Glomerular visceral epithelial cell (primary cell): Measurements from ENCODE around the gene MAPKAP1.

Experiments
- DNase-seq: peaks from one replicate; pipeline ENCODE4 v3.0.0-alpha.2; 2016; ENCODE audit errors: extremely low spot score

The MAPKAP1 gene

GRCh38 chr9:125513668-125514413 lies 193.2 kb downstream of the MAPKAP1 start:
- DNase-seq: peak; percentile 83

DNA sequence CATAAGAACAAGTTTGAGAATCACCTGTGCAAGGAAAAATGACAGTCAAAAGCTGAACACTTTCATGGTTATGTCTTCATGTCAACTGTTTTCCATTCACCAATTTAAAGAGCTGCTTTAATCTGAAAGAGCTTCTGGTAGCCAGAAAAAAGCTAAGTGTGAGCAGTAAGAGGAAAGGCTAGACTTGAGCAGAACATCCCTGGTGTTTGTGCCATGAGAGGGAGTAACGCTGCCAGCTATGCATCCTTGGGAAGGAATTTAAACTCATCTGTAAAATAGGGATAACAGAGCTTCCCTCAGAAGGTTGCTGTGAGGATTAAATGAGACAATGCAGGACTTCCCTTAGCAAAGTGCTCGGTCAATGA lies 193.7 kb downstream of the MAPKAP1 start:
- DNase-seq: no peak

- DNase-seq: no peak
Observed at GRCh38 chr9:125511789-125512660, 195.0 kb downstream of the MAPKAP1 start.

- no peak for DNase-seq
Observed at GRCh38 chr9:125510980-125511379, 196.0 kb downstream of the MAPKAP1 start.

- no peak for DNase-seq
Observed at GRCh38 chr9:125509476-125509875, 197.5 kb downstream of the MAPKAP1 start.

DNA sequence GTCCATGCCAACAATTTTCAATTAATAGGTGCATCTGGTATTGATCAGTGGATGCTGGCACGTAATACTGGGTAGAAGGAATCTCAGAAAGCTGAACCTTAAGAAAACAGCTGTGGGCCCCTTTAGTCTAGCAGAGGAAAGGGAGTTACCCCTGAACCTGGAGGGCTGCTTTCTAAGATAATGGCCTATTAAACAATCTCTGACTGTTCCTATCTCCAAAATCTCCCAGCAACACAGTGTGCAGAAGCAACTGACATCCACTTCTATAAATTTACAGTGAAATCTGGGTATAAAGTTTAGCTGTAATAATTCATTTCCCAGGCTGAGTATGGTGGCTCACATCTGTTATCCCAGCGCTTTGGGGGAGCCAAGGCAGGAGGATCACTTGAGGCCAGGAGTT lies 198.8 kb downstream of the MAPKAP1 start:
- no peak for DNase-seq

DNA sequence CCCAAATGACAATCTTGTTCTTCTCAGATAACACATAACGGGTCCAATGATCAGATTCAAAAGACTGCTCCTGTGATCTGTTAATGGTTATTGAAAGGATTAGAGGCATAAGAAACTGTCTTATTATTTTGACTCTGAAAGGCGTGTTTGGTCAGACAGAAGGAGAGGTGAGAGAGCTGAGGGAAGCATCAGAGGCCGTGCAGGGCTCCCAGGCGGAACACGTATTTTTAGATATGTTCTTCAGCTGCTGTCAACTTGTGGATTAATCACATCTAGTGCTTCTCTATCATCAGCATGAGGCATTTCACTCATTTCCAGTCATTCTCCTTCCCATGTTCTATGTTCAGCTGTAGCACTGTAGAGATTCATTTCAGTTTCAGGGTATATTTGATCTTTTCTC lies 199.8 kb downstream of the MAPKAP1 start:
- no peak for DNase-seq

DNA sequence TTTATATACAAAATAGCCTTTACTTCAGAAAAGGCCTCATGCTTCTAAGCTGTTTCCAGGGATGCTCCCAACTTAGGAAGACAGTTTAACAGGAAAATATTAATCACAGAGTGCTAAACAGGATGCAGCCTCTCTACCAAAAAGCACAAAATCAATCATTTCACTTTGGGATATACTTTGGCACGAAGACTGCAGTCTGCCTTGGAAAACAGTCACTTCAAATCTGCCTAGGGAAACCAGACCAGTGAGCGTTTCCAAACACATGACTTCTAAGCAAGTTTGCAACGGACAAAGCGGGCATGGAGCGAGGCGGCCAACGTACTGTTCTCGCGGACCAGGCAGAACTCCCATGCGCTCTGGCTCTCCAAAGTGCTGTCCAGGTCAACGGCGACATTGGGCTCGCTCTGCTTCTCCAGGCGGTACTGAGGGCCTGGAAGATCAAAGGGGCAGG lies 201.0 kb downstream of the MAPKAP1 start:
- no peak for DNase-seq

GRCh38 chr9:125504616-125505015 lies 202.4 kb downstream of the MAPKAP1 start:
- DNase-seq: no peak

GRCh38 chr9:125497906-125498305 lies 209.1 kb downstream of the MAPKAP1 start:
- DNase-seq: no peak

DNA sequence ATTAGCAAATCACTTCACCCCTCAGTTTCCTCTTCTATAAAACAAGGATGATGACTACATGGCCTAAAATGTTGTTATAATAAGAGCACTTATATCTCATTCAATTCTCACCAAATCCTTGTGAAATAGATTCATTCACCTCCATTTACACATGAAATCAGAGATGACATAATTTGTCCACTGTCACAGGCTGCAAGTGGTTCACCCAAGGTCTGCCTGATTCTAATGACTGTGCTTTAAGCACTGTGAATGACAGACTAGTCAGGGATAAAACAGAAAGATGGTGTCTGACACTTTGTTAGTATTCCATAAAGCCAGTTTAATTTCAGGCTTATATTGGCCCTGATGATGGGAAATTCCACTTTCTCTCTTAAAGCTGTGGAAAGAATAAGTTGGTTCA lies 209.5 kb downstream of the MAPKAP1 start:
- no peak for DNase-seq

GRCh38 chr9:125496313-125496834 lies 210.6 kb downstream of the MAPKAP1 start:
- DNase-seq: no peak

DNA sequence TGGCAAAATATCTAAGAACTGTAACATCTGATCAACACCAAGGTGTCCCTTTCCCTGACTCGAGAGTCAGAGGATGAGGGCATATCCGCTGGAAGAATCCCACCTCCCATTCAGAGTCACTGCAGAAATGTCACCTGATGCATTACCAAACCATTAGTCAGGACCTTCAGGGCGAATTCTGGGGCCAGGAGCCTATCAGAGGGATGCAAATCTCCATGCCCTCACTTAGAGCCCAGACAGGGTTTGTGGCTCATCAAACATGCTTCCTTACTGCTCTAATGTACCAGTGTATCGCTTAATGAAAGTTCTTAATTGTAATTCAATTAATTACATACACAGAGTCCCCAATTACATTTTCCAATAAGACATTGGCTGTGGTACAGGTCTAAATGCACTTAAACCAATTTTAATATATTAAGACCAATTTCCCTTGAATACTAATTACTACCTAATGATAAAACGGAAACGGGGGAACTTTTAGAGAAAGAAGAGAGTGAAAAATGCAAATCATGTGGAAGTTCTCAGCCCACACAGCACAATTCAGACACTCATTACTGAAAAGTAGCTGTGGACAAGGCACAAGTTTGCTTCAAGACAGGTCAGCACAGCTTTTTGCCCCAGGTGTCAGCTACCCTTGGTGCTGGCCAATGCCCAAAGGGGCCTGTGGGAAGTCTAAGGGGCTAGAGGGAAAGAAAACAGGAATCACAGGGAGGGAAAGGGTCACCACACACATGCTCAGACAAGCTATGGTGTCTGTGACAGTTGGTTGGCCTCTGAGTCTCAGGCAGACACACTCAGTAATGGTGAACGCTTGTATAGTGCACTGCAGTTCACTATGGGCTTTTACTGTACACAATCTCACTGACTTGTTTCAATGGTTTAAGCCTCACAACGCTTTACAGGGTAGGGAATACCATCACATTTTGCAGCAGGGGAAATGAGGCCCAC lies 211.6 kb downstream of the MAPKAP1 start:
- peak; percentile 40 for DNase-seq

DNA sequence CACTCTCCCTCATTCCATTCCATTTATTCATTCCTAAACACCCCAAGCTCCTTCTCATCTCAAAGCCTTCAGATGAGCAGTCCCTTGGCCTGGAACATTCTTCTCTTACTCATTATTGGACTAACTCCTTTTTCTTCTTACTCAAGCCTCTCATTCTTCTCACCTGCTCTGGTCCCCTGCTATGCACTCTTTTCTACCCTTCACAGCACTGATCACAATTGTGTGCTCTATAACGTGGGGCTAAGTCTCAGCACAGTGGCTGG lies 212.4 kb downstream of the MAPKAP1 start:
- DNase-seq: no peak

DNA sequence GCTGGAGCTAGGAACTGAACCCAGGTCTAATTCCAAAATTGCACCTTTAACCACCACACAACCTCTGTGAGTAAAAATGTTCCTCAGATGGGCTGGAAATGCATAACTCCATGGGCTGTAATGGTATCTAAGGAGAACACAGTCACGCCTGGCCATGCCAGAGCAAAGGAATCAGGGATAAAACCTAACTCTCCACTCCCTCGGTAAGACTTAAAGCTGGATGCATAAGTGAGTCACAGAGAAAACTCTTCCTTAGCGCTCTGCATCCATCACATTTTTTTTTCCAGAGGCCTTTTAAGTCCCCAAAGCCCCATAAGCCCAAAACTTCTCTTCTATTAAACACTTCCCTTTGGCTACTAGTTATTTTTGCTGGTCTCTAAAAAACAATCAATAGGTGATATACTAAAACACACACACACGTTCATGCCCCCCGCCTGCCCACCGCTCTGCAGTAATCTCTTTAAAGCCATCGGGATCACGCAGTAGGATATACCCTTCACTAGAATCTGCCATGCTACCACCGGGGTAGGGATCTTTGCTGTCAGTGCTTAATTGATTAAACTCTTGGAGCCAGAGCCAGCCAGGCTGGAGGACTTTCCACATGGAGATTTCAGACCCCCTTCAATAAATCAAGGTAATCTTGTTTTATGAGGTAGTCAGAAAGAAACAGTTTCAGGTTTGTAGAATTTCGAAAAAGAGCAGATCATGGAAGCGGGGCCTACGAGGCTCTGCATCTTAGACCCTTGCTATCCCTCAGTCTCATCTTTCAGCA lies 212.9 kb downstream of the MAPKAP1 start:
- DNase-seq: no peak

DNA sequence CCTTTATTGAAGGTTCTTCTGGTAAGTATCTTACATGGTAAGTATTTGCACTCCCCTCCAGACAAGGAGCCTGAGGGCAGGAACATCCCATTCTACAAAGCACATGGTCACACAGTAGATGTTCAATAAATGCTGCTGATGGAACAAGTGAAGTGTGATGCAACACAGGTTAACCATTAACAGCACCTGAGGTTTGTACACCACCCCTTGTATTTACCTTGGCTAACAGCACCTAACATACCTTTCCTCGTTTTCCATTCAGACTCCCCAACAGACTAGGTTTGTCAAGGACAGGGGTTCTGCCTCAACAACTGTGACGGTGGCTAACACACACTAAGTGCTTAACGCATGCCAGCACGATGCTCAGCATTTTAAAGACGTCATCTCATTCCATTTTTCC lies 213.6 kb downstream of the MAPKAP1 start:
- DNase-seq: no peak

GRCh38 chr9:125492719-125493118 lies 214.3 kb downstream of the MAPKAP1 start:
- no peak for DNase-seq

DNA sequence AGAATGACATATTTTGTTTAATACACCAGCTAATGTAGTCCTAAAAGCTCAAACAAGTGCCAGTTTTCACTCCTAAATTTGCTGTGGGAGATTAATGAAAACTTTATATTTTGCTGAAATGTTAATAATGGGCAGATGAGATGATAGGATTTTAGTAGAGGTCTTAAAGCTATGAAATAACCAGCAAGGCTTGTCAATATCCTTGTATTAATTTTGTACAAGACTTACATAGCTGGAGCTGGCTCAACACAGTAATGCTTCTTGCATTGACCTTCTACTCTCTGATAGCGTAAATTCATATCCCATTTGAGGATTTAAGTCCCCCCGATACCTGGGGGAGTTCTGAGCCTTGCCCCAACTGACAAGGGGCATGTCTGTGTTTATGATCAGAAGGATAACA lies 219.2 kb downstream of the MAPKAP1 start:
- DNase-seq: no peak

GRCh38 chr9:125486576-125486975 lies 220.4 kb downstream of the MAPKAP1 start:
- DNase-seq: no peak

- DNase-seq: no peak
Observed at GRCh38 chr9:125486152-125486508, 220.9 kb downstream of the MAPKAP1 start.

DNA sequence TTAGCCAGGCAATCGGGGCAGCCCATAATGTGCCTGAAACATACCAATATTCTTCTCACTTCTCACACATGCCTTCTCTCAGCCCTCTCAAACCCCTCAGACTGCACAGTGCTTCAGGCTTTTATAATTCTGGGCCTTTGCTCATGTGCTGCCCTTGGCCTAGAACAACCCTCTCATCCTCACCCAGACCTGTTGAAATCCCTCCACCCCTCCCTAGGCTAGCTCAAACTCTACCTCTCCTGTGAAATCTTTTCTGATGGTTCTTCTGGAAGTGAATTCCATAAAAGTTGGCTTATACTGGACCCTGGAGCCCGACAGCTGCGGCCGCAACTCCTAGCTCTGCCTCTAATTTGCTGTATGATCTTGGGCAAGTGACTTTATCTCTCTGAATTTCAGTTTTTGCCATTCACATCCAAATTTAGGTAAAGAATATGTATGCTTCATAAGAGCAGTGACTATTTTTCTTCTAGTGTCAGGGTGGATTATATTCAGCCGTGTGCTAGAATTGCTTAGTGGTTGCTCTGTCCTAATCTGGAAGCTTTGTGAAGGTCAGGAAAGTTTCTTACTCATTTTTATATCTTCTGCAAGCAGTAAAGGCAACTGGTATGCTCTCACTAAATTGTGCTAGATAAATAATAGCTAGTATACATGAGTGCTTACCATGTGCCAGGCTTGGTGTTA lies 221.4 kb downstream of the MAPKAP1 start:
- DNase-seq: no peak
